Measurements from ENCODE around the gene ST6GAL2. TPM values are rescaled to one million over a fixed set of nuclear protein-coding genes. Genes with fewer than 3 reads are reported as not detected.

ST6GAL2 gene, protein sequence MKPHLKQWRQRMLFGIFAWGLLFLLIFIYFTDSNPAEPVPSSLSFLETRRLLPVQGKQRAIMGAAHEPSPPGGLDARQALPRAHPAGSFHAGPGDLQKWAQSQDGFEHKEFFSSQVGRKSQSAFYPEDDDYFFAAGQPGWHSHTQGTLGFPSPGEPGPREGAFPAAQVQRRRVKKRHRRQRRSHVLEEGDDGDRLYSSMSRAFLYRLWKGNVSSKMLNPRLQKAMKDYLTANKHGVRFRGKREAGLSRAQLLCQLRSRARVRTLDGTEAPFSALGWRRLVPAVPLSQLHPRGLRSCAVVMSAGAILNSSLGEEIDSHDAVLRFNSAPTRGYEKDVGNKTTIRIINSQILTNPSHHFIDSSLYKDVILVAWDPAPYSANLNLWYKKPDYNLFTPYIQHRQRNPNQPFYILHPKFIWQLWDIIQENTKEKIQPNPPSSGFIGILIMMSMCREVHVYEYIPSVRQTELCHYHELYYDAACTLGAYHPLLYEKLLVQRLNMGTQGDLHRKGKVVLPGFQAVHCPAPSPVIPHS
- not detected in 2 replicates for total RNA-seq (2014; rRNA removed; shearing (Covaris generic))
- polyA plus RNA-seq (2014; cell fraction: nucleus; rRNA removed) = not detected in 2 replicates

DNA sequence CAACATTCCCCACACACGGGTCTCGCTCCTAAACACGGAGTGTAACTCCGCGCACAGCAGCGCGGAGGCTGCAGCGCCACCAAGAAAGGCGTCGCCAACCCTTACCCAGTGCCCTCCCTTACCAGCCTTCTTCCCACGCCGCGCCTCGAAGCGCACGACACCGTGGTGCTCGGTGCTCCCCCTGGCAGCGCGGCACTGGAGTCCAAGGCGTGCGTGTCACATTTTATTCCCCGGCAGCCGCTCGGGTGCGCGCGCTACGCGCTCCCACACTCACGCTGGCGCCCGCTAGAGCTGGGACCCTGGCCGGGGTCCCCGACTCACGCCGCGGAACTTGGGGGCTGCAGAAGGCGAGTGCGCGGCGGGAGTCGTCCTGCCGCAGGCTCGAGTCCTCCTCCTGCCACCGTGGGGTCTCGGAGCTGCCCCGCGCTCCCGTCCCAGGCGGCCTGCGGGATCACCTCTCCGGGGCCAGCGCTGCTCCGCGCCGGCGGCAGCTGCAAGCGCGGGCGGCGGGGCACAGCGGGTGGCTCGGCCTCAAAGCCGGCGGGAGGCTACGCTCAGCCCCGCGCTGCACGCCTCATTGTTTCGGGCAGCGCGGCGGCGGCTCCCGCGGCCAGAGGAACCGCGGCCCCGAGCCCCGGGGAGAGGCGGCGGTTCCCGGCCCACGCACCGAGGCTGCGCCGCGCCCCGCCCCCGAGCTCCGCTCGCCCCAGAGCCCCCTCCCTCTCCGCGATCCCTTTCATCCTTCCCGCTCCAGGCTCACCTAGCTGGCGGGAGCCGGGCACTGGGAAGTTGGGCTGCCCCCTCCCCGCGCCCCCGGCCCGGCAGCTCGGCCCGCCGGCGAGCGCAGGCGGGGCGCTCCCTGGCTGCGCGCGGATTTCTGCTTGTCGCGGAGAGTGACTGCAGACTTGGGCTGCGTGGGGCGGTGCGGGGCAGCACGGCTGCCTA is at the start of gene ST6GAL2:
TSS of gene ST6GAL2 (minus strand) at position 197 of the 945 bp plus-strand sequence. CDS start 42,190 bp downstream, outside the sequence.
- DNase-seq (ENCODE audit: extremely low read depth, low read depth) = no peak

DNA sequence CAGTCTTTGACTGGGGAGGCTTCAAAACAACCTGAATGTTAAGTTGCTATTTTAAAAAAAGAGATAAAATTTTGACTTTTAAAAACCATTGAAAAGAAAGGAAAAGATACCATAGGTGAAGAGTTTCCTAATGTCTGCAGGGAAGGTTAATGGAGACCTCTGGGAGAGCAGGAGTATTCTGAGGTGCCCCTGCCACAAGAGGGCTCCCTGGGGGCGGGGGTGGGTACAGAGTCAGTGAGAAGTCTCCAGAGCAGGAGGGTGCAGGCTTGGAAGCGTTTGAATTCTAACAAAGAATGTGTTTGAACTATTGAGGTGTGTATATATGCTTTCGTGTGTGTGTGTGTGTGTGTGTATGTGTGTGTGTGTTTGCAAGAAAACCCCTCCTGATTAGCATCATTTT is 46.7 kb upstream of the ST6GAL2 start:
- DNase-seq (ENCODE audit: extremely low read depth, low read depth) = no peak

DNA sequence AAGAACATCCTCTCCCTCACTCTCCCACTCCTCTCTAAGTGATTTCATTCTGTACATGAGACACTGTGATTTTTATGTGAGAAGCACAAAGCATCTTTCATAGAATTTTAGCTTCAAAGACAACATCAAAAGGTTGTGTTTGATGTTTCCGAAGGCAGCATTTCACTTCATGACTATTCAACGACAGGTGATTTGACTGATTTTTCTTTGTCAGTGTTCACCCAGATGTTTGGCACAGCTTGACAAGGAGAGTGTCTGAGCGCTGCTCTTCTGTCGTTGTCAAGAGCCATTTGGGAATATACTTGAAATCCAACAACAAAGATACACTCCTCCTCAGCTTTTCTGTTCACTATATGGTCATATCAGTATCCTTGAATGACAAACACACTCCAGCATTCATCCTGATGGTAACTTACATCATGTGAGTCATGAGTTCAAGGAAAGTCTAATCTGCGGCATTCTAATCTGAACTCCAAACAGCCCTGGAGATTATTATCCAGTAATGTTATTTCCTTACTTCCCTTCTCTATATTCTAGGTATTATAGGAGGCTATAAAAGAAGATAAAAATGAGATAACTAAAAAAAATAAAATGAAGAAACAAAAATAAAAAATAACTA is 45.9 kb upstream of the ST6GAL2 start:
- no peak for DNase-seq (ENCODE audit: extremely low read depth, low read depth)

DNA sequence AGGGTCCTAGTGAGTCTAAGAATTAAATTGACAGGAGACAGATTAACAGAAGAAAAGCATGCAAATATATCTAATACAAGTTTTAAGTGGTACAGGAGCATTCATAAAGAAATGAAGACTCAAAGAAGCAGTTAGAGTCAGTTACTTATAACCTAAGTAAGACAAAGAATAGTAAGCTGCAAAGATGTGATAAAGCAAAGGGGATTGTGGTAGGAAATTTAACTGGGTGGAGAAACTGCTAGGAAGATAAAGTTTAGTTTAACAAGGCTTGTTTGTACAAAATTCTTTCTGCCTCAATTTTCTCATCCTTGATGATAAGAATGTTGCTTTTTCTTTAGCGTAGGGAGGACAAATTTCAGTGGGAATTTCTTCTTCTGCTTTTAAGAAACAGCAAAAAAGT is 35.5 kb upstream of the ST6GAL2 start:
- no peak for DNase-seq (ENCODE audit: extremely low read depth, low read depth)

DNA sequence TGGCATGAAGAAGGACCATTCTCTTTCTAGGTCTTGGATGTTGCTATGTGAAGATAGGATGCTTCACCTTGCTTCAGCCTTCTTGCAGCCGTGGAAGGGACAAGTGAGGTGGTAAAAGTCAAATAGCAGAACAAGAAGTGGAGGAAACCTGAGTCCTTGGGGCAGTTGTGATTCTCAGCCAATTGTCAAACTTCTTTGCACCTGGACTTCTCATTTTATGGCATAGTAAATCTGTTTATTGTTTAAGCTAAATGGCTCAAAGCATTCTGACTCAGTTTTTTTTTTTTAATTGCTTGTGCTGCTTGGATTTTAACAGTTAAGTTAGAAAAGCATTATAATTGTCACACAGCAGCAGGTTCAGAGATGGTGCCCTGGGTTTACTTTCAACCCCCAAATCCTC is 33.0 kb upstream of the ST6GAL2 start:
- DNase-seq (ENCODE audit: extremely low read depth, low read depth) = no peak

DNA sequence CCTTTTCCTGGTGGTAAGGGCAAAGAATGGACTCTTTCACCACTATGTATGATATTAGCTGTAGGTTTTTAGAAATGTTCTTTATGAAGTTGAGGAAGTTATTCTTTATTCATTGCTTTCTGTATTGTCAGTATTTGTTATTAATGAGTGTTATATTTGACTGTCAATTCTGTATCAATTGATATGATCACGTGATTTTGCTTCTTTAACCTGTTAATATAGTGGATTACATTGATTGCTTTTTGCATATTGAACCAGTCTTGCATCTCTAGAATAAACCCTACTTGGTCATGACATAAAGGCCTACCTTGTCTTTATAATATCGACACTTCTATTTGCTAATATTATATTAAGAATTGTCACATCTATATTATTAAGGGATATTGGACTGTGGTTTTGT is 18.3 kb upstream of the ST6GAL2 start:
- DNase-seq (ENCODE audit: extremely low read depth, low read depth) = no peak

DNA sequence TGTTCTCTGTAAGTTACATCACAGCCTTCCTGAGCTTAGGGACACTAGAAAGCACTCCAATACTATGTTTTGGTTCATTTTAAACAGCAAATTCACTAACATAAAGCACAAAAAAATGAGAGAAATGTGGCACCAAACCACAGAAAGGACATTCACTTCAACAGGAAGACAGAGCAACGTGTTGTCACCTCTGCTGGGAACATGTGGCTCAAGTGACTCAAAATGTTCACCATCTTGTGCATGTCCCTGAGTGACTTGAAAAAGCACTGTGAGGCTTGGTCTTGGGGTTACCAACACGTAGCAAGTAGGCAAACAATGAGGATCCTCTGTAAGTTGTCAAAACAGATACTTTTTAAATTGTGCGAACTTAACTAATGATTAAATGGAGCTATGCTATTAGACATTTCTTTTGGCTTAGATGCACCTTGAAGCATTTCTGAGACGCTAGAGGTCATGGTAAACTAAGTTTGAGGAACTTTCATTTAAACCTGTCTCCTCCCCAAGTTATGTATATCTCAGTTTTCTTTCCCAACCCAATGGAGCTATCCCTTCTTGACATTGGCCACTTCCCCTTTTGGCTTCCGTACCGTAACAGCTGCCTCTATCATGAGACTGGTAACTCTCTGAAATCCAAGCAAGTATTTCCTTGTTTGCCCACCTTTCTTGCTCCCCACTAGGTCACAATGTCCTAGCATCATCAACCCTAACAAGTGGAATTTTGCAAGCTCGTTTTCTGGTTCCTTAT is 14.0 kb upstream of the ST6GAL2 start:
- DNase-seq (ENCODE audit: extremely low read depth, low read depth) = no peak

DNA sequence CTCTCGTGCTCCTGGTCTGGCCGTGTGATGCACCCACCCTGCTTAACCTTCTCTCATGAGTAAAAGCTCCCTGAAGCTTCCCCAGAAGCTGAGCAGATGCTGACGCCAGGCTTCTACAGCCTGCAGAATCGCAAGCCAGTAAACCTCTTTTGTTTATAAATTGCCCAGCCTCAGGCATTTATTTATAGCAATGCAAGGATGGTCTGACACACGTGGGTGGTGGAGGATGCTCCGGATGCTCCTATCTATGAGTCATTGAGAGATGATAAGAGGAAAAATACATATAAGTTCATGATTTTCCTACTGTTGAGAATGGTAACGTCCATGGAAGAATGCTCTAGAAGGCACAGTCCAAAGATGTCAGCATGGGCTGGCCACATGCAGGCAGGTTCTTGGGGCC is 8.6 kb upstream of the ST6GAL2 start:
- DNase-seq (ENCODE audit: extremely low read depth, low read depth) = no peak

DNA sequence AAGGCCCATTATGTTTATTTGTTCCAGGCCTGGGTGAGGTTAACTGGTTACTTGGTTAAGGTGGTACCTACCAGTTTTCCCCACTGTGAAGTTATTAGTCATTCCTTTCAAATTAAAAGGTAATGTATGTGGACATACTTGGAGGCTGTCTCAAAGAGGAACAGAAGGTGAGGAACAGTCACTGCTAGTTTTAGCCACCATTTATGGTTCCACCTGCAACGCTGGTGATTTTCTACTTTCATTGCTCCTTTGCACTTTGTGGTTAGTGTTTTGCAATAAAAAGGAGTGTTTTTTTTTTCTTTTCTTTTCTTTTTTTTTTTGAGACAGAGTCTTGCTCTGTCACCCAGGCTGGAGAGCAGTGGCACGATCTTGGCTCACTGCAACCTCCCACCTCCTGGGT is 6.1 kb upstream of the ST6GAL2 start:
- DNase-seq (ENCODE audit: extremely low read depth, low read depth) = no peak

DNA sequence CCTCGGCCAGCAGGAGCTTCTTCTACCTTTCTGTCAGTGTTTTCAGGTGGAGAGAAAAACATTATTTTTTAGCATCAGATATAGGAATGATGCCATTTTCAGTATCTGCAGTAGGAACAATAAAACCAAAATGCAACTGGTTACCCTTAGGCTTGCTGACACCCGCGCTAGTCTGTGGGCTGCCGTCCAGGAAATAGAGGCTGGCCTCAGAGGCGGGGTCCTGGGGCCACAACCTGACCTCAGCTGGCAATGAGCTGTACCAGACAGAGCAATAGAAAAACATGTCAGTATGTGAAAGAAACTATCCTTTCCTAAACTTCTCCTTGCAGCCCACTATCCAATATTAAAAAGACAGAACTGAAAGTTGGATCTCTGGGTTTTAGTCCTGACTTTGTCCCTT is 4.6 kb upstream of the ST6GAL2 start:
- no peak for DNase-seq (ENCODE audit: extremely low read depth, low read depth)

DNA sequence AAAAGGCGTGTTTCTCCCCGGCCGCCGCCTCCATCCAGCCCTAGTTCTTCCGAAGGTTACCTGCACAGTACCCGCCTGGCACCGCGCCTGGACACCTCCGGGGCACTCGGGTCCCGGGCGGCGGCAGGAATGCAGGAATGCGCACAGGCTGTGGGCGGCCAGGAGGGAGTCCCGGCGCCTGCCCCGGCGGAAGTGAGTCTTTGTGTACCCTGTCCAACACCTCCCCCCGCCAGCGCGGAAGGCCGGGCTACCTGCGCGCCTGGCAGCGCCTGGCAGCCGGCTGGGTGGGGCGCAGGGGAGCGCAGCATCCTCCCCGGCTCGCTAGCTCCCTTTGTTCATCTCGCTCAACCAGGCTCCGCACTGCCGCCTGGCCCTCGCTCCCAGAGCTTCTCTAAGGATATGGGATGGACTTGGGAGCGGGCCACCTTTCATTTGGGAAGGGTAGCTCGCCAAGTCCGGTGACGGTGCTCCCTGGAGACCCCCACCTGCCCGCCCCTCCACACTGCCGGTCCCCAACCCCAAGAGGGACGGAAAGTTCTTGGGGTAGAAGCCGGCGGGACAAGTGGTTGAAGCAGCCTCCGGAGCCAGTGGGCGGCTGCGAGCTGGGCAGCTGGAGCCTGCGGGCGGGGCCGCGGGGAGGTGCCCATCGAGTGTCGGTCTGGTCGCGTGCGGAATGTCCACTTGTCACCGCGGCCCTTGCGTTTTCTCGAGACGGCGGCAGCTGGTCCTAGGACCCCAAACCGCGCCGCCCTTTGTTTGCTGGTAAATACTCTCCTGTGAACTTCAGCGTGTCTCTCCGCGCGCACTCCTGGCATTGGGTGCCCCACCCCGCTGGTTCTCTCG is 1.2 kb upstream of the ST6GAL2 start:
- no peak for DNase-seq (ENCODE audit: extremely low read depth, low read depth)

DNA sequence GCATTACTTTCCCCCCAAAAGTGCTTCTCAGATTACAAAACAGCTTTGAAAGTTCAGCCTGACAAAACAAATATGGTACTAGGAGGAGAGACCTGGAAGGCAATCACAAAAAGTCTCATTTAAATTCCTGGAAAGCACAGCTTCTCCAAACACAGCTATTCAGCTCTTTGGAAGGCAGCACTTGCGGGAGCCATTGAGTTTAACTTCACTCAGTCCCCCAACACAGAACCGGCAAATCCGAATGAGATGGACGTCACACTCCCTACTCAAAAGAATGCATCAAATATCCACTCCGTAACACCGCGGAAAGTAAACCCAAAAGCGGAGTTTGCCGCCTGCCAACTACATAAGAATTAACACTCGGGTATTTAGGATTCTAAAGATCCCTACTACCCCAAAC is 638 bp downstream of the ST6GAL2 start:
- DNase-seq (ENCODE audit: extremely low read depth, low read depth) = no peak

DNA sequence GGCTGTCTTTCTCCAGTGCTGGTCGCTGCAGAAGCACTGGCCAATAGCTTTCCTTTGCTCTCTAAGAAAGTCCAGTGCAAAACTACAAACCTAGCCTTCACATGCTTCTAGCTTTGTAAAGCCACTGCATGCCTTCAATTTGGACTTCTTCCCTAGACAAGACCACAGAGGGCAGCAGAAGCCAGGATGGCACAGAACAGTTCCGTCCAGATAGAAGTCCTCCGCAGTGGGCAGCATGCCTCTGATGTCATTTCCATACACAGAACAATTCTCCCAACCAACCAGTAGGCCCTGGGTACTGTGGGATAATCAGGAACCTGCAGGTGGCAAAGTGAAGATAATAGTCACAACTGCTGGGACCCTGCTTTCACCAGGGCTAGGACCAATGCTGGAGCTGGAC is 3.3 kb downstream of the ST6GAL2 start:
- no peak for DNase-seq (ENCODE audit: extremely low read depth, low read depth)

DNA sequence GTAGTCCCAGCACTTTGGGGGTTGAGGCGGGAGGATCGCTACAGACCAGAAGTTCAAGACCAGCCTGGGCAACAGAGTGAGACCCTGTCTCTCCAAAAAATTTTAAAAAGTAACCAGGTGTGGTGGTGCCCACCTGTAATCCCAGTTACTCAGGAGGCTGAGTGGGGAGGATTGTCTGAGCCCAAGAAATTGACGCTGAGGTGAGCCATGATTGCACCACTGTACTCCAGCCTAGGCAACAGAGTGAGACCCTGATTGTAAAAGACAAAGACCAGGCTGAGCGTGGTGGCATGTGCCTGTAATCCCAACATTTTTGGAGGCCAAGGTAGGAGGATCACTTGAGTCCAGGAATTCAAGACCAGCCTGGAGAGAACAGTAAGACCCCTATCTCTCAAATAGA is 7.8 kb downstream of the ST6GAL2 start:
- no peak for DNase-seq (ENCODE audit: extremely low read depth, low read depth)

DNA sequence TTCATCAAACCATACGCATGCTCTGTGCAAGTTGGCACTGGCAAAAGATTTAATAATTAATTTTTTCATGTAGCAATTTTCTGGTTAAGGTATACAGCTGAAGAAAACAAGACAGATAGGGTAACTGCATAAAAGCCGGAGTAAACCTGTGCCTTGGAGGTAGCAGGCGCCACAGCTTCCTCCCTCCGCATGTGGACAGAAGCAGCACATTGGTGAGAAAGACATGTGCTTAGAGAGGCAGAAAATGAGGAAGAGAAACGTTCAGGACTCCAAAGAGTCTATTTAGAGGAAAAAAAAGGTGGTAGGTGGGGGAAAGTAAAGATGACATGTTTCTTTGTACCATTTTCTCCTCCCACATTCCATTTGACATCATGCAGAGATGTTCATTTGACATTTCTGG is 9.3 kb downstream of the ST6GAL2 start:
- no peak for DNase-seq (ENCODE audit: extremely low read depth, low read depth)

DNA sequence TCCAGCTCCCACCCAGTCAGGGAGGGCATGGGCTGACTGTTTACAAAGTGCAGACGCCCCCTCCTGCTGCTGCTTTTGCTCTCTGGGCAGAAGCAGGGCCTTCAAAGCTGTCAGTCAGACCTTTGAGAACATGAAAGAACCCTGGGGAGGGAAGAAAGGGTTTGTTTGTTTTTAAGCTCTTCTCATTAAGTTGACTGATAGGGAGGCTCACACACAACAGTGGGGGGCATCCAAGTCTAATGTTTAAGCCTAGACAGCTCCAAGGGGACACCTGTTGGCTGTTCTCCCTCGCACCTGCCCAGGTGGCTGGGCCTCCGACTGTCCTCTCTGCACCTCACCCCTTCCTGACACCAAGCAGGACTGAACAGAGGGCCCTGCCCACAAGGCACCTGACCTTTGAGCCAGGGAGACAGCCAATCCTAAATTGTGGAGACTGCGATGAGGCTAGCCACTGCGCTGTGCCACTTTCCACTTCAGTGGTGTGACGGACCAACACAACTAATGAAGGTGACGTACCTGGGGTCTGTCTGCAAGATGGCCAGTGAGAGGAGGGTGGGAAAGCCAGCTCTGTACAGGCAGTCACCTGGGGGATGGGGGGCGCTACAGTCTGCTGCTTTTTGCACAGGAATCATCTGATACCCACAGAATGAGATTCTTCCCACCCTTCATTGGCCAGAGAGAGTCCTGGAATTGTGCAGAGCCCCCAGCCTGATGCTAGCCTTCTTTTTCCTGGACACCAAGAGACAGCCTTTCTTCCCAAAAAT is 16.3 kb downstream of the ST6GAL2 start:
- DNase-seq (ENCODE audit: extremely low read depth, low read depth) = no peak

DNA sequence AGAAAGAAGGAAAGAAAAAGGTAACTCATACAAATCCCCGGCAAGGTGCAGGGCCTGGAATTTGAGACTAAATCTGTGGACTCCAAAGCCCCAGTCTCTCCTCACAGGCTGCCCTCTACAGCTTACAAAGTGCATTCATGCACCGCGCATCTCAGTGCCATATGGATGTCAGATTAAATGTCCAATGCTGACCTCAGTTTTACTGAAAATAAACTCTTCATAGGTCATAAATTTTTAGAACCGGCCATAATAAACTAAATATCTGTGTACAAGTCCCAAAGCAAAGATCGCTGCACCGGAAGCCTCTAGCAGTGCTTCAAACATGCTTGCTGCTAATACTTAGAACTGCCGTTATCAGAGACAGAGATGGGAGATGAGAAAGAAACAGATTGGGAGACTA is 17.7 kb downstream of the ST6GAL2 start:
- DNase-seq (ENCODE audit: extremely low read depth, low read depth) = no peak

DNA sequence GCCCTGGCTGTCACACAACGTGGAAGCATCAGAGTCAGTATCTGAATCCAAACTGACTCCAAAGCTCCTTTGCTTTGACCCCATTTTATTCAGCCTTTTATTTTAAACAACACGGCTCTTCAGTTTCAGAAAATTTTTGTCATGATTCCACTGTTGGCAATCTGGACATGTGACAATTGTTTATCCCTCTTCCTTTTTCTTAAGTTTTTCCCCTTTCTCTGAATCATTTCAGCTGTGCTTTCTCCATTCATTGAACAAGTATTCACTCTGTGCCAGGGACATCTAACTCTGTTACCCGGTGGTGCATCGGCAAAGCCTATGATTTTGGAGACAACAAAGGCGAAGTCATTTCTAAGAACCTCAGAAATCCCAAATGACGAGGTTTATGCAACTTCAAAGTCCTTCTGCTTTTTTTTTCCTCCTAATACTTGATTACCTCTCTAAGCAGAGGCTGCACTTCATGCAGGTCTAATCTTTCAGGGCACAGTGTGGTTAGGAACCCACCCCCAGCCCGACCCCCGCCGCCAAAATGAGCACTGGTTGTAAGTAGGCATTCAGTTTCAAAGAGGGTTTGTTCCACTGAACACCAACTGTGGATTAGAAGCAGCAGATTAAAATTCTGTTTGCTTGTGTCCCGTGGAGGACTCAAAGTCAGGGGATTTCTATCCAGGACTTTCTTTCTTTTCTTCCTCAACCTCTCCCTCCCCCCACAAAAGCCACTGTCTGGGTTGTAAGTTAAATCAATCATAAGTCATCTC is 18.6 kb downstream of the ST6GAL2 start:
- DNase-seq (ENCODE audit: extremely low read depth, low read depth) = no peak

Measured in NCI-H460 (cell line).